Urothelium cell line (cell line): ENCODE results near the gene LY6G6C.

ENCODE experiments used
- DNase-seq: peaks from one replicate; pipeline ENCODE4 v3.0.0; 2011; ENCODE audit warnings: low spot score, mixed read lengths
- FAIRE-seq: peaks from 2 replicates; lab custom pipeline; 2011; peaks lifted over from hg19 to GRCh38; lab: Jason Lieb, UNC

Gene LY6G6C

DNA sequence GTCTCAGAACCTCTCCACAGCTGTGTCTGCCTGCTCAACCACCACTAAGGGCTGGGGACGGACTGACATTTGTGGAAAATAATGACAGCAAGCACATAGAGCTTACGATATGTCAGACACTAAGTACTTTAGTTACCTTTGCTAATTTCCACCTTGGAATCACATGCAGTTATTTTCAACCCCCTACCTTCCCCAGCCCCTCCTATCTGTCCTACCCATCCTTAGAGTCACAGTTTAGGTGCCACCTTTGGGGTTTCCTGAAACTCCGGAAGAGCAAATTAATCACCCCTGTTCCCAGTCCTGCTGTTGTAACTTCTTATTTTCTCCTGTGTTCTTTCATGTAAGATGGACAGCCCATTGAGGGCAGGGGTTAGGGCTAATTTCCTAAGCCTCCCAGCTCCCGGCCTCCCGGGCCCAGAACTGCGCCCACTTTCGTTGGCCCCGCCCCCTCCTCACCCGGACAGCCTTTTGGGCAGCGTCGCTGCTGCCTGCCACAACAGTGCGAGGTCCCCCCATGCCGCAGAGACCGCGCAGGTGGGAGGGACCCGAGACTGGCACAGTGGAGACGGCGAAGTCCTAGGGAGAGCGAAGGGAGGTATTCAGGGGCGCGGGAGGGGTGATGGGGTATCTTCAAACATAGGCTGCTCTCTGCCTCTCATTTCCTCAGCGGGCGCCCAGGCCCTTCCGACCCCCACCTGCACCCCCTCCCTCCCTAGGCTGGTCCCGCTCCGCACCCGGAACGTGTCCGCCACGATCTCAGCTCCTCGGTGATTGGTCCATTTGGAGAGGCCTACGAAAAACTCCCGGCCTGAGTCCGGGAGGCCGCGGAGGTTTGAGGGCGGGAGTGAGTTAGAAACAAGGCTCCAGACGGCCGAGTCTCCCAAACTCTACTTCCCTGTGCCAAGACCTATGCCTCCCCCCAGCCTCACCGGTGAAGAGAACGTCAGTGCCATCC lies 6.4 kb upstream of the LY6G6C start:
- no peak for DNase-seq
- FAIRE-seq = no peak

DNA sequence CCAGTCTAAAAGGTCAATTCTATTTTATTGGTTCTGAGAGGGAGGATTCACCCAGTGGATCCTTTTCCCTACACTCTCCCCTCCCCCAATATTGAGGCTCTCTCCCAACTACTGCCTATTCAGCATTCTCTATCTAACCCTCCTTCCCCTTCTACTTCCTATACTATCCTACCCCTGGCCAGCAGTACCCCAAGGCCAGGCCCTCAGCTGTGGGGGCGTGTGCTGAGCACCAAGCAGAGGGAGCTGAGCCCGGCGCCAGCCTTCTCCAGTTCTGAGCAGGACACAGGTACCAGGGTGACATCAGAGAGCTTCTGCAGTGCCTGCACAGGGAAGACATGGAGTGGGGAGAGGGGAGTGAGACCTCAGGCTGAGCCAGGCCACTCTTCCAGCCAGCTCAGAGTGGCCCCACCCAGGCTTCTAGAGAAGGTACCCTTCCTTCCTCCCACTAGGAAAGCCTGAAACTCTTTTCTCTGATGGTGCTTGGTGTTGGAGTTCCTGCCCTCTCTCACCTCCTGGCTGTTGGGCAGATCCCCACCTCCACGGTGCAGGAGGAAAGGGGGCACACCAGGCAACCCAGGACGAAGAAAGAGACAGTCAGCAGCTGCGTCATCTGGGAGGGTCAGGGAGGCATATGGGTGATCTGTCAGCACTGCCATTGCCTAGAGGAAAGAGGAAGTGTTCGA lies 5.6 kb upstream of the LY6G6C start:
- FAIRE-seq (no peak), DNase-seq (no peak)

DNA sequence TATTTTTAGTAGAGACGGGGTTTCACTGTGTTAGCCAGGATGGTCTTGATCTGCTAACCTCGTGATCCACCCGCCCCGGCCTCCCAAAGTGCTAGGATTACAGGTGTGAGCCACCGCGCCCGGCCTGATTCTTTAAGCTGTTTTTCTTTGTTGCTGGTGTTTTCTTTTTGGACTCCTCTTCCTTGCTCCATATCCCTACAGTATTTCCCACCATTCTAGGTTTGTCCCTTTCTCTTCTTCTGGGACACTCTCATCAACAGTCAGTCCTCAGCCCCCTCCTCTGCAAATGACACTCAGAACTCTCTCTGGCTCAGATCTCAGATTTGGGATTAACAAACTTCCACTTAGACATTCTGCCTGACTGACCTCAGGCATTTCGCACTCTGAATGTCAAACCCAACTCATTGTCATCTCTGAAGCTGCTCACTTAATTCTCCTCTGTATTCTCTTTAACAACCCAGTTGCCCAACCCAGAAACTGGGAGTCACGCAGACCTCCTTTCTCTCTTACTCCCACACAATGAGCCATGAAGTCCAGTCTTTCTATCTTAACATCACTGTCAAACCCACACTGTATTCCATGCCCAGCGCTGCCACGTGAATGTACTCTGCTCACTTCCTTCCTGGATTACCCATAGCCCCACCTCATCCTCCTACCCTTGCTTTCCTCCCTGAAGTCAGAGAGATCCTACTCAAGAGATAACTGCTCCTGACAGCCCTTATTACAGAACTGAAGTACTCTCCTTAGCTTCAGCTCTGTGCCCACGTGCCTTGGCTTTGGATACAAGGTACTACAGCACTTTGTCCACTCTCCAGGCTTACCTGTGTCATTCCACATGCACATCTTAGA lies 4.2 kb upstream of the LY6G6C start:
- no peak for FAIRE-seq

DNA sequence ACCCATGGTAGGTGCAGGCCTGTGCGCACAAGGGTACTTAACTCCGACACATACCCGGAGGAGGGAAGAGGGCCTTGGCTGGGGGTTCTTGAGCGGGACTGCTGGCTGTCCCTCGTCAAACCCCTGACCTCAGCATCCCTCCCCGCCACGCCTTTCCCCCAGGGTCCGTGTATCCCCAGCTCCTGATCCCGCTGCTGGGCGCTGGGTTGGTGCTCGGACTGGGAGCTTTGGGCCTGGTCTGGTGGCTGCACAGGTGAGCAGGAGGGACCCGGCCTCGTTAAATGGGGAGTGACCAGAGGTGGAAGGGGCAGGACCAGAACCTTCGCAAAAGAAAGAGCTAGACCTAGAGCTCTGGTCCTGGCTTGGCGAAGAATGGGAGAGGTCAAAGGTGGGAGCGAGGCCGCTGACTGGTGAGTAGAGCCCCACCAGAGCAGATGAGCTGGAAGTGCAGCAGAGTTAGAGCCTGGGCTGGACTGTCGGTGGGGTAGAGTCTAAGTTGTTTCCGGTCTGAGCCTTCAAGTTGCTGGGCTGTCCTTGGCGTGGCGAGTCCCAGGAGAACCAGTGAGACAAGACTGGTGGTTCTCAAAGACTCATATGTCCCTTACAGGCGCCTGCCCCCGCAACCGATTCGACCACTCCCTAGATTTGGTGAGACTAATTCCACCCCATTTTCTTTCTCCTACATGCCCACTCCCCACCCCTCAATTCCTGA lies 2.6 kb upstream of the LY6G6C start:
- FAIRE-seq = no peak

More for the DNA sequence above, 4.2 kb upstream of the LY6G6C start:
- DNase-seq = no peak

DNA sequence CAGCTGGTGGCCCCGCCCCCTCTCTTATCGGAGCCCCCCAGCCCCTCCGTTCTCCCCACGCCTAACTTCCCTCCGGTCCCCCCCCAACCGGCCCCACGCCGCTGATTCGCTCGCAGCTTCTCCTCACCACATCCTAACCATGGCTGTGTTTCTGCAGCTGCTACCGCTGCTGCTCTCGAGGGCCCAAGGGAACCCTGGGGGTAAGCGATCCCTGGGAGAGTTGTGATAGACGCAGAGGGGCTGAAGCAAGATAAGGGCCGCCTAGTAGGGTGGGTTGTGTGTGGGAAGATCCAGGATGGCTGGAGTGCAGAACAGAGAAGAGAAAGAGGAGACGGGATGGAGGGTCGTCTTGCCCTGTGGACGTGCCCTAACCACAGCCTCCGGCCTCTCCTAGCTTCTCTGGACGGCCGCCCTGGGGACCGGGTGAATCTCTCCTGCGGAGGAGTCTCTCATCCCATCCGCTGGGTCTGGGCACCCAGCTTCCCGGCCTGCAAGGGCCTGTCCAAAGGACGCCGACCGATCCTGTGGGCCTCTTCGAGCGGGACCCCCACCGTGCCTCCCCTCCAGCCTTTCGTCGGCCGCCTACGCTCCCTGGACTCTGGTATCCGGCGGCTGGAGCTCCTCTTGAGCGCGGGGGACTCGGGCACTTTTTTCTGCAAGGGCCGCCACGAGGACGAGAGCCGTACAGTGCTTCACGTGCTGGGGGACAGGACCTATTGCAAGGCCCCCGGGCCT lies 1.9 kb upstream of the LY6G6C start, which contains the start of gene MPIG6B:
Gene MPIG6B (plus strand): TSS at position 129 of the 735 bp plus-strand sequence. CDS start 11 bp downstream, at position 140.
- DNase-seq (no peak), FAIRE-seq (no peak)

More for the DNA sequence above, 2.6 kb upstream of the LY6G6C start:
- DNase-seq = no peak

DNA sequence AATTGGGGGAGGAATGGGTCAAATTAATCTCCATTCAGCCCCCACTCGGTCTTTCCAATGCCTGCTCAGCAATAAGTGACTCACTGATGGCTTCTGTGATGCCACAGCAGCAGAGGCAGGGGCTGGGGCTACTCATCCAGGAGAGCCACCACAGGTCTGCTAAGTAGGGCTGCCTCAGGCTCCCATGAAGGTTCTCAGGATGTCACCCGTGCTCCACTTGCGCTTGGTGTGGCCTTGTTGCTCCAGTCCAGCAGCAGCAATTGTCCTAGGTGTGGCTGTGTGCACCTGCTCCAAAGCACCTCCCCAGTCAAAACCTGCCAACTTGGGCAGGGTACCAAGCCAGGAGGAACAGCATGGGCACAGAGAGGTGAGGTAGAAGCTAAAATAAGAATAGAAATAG lies 627 bp upstream of the LY6G6C start:
- FAIRE-seq = no peak
- no peak for DNase-seq

DNA sequence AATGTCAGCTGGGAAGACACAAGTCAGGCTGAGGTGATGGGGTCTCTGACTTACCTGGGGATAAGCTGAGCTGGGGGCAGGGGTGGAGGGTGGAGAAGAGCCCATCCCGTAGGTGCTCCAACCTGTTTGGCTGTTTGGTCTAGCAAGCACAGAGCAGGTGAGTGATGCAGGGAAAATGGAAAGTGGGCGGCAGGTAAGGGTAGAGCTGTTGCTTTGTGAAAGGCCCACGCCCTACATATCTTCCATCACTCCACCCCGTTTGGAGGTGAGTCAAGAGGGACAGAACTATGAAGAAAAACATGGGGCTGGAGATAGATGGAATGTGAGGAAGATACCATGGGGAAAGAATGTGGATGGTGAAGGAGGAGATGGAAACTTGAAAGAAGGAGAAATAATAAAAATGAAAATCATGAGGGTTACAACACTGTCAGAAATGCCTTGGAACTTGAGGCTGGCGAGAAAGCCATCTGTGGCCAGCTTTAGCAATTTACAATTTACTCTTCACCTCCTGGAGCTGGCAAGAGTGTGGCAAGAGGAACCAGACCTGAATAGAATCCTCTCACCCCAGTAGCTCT lies 1.3 kb downstream of the LY6G6C start:
- FAIRE-seq = no peak
- DNase-seq = no peak

DNA sequence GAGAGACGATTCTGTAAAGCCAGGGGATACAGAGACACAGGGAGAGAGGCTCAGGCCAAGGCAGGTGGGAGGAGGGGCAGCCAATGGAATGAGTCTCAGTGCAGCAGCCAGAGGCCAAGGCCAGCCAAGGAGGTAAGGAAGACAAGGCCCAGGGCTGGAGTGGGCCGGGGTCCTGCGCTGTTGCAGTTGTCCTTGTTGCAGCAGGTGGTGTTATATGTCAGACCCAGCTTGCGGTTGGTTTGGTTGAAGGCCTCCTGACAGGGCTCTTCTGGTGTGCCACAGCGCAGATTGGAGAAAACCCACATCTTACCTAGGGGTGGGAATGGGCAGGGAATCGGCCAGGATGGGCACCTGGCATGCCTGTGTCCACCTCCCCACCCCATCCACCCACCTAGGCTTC lies 2.5 kb downstream of the LY6G6C start:
- FAIRE-seq = no peak
- no peak for DNase-seq

DNA sequence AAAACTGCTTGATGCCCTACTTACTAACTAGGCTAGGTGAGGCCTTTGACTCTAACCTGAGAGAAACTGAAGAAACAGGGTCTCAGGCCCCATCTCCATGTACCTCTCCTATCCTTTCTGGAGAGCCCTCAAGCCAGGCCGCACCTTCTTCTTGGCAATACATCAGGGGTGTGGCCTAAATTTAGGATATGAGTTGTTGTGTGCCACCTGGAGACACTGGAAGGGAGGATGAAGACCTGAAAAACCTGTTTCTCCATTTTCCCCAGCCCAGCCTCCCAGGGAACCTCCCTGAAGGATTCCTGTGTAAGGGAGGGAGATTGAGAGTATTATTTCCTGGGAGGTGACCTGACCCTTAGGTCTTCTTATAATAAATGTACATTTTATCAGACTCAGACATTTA lies 3.3 kb downstream of the LY6G6C start:
- FAIRE-seq = no peak
- no peak for DNase-seq

DNA sequence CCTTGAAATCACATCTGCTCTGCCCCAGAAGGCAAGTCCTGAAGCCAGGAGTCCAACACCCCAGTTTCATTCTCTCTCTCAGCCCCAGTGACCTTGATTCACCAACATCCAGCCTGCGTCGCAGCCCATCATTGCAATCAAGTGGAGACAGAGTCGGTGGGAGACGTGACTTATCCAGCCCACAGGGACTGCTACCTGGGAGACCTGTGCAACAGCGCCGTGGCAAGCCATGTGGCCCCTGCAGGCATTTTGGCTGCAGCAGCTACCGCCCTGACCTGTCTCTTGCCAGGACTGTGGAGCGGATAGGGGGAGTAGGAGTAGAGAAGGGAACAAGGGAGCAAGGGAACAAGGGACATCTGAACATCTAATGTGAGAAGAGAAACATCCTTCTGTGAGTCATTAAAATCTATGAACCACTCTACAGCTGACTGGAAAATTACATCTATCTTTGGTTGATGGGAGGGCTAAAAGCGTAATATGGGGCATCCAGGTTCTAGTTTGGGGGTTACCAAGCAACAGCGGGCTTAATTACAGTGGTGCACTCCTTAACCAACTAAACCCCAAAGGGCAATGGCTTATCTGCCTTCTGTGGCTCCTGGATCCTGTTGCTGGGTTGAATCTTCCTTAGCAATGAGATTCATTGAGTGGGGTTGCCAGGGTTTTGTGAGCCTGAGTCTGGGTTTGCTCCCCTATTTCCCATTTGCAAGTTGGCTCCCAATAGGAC lies 3.9 kb downstream of the LY6G6C start:
- FAIRE-seq (peak; percentile 61), DNase-seq (no peak)

DNA sequence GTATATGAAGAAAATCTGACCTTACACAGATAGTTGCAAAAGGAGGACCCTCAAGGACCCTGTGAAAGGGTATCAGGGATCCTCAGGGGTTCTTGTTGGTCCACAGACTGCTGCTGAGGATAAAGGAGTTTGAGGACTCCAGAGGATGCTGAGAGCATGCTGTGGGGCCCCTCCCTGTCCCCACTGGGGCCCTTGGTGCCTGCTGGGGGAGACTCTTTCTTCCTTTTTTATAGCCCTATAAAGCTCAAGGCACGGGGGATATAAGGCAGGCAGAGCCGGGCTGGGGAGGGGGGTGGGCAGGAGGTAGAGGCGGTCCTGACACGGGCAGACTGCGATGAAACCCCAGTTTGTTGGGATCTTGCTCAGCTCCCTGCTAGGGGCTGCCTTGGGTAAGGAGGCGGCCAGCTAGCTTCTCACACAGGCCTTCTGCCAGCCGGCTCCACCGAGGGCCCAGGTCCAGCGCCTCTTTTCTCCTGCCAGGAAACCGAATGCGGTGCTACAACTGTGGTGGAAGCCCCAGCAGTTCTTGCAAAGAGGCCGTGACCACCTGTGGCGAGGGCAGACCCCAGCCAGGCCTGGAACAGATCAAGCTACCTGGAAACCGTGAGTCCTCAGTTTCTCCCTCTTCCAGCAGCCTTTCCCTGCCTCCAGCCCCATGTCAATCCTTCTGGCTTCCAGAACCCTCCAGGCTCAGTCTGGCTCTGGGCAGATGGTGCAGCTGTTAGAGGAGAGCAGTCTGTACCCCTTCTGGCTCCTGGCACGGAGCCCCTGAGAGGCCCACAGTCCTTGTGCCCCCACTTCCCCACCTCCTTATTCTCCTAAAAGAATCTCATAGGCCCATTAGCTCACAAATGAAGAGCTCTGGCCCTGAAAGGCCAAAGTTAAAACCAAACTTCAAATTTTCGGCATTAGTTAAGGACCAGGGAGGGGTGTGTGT lies 6.3 kb downstream of the LY6G6C start, which contains the start of gene LY6G6D:
Gene LY6G6D (plus strand): TSS at position 327 of the 937 bp plus-strand sequence. CDS start 8 bp downstream, at position 335.
- FAIRE-seq = no peak

DNA sequence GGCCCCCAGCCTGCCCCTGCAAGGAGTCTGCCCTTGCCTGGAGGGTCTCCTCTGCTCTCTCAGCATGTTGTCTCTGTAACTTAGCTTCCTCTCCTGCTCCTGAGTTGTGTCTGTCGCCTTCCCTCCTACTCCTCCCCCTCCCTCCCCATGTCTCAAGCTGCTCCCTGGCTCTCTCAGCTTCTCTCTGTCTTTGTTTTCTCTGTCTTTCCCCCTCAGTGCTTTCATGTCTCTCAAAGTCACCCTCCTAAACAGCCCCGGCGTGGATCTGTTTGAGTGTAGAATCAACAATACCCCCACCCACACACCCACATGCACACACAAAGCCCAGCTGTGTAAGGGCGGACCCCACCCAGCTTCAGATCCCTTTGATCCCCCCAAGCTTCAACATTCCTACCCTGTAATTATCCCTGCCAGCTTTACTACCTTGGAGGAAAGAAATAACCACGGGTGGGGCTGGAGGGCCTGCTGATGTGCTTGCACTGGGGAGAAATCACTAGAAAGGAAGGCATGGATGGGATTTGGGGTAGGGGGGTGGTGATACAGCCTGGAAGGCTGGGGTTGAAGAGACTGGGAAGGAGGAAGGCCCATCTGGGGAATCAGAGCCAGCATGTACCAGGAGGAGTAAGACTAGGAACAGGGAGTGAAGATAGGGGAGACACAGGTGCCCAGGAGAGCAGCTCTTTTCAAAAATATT lies 7.4 kb downstream of the LY6G6C start:
- FAIRE-seq (peak; percentile 17), DNase-seq (no peak)

More for the DNA sequence above, 6.3 kb downstream of the LY6G6C start, which contains the start of gene LY6G6D:
- DNase-seq = no peak

DNA sequence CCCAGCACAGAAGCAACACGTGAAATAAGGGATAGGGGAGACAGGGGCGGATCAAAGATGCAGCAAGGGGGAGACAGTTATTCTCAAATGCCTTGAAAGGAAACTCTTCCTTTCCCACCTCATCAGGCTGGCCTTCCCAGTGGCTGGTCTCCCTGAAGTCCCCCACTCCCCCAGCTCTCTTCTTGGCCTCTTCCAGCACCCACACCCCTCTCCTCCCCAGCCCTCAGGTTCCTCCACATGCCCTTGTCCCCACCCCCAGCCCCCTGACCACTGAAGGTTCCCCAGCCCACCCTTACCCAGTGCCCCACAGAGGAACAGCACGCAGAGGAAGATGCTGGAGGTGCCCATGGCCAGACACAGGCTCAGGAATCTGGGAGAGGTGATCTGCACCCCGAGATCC lies 8.1 kb downstream of the LY6G6C start:
- FAIRE-seq = no peak
- no peak for DNase-seq

DNA sequence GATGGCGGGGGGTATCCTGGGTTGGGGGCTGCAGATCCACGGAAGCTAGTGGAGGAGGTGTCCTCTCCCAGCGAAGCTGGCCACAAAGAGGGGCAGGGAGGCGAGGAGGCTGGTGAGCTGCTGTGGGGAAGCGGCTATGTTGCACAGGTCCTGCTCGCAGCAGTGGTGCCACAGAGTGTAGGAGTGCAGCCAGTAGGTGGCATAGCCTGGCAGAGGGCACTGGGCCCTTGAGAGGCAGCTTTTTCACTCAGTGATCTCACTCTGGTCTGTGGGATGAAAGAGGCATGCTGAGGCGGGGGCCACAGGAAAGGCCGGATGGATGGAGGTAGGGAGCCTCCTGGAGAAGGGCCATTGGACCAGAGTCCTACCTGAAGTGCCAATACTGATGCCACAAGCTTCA lies 9.2 kb downstream of the LY6G6C start:
- FAIRE-seq (peak; percentile 56), DNase-seq (peak; percentile 29)

DNA sequence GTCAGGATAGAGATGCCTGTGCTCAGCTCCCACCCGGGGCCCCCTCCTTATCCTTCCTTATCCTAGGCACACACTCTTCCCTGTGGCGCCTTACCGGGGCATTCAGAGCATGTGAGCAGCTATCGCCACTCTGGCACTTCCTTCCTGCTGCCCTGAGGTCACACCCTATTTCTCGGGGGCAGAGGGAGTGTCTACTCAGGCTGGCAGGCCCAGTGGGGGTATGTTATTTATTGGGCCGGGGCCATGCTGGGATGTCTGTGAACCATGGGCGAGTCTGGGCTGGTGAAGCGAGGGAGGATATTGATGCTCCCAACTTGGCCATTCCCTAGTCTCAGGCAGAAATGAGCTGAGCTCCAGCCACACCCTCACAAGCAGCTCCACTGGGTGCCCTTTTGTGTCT lies 10.3 kb downstream of the LY6G6C start:
- FAIRE-seq (no peak), DNase-seq (no peak)

DNA sequence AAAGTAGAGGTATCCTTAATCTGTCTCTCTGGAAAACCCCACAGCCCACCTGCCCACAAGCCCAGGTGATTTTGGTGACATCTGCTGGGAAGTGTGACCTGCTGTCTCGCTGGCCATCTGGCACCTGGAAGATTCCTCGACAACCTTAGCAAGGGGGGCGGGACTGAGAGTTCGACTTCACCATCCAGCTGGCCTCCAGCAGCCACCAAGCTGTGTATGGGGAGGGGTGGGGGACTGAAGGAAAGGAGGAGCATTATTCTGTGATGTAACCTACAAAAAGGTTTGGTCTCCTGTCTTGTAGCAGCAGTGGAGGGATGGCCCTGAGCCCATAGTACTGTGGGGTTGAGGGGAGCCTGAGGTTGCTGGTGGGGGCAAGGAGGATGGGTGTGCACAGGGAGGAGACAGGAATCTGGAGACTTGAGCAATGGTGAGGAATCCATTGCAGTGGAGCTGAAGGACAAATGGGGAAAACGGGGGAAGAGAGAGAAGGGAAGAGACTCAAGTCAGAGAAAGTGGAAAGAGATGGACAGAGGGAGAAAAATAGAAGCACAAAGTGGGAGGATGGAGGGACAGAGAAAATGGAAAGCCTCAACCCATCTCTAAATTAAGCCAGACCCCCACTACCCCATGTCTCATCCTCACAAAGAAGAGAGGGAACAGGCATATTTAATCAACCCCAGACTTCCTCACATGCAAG lies 10.9 kb downstream of the LY6G6C start:
- FAIRE-seq = no peak
- no peak for DNase-seq
